Neural cell (in vitro differentiated cells): Measurements from ENCODE around the gene ALAS1.

Experiments
- CTCF ChIP-seq: fragments of 450-650 bp; IDR thresholded peaks from 2 replicates; pipeline ENCODE4 v1.5.1; 2014; ENCODE audit warnings: antibody characterized with exemption, mild to moderate bottlenecking, moderate library complexity; ENCODE audit not compliant: poor library complexity, severe bottlenecking
- EP300 ChIP-seq: fragments of 450-650 bp; conservative IDR thresholded peaks from 2 replicates; pipeline ENCODE4 v1.6.1; 2014; ENCODE audit warnings: antibody characterized with exemption, mild to moderate bottlenecking, moderate library complexity; ENCODE audit not compliant: poor library complexity, severe bottlenecking
- EZH2 ChIP-seq: fragments of 200-600, 300-800 bp; shearing (Covaris generic), sonication (generic); IDR thresholded peaks from 2 replicates; pipeline ENCODE4 v1.6.1; 2014; ENCODE audit warnings: antibody characterized with exemption, low read length, borderline replicate concordance, mild to moderate bottlenecking; ENCODE audit not compliant: insufficient read depth, poor library complexity, severe bottlenecking
- MXI1 ChIP-seq: fragments of 450-650 bp; conservative IDR thresholded peaks from 2 replicates; pipeline ENCODE4 v1.6.1; 2014; ENCODE audit warnings: antibody characterized with exemption, mild to moderate bottlenecking; ENCODE audit not compliant: poor library complexity, severe bottlenecking
- POLR2AphosphoS5 ChIP-seq: IDR thresholded peaks from 2 replicates; pipeline ENCODE4 v1.6.1; 2012
- RAD21 ChIP-seq: fragments of 450-650 bp; conservative IDR thresholded peaks from 2 replicates; pipeline ENCODE4 v1.6.1; 2014; ENCODE audit warnings: antibody characterized with exemption, mild to moderate bottlenecking, moderate library complexity
- TF ChIP-seq, protein P1 (sequence below): IDR thresholded peaks from 2 replicates; pipeline ENCODE4 v1.6.1; 2012; ENCODE audit warnings: borderline replicate concordance

DNA sequence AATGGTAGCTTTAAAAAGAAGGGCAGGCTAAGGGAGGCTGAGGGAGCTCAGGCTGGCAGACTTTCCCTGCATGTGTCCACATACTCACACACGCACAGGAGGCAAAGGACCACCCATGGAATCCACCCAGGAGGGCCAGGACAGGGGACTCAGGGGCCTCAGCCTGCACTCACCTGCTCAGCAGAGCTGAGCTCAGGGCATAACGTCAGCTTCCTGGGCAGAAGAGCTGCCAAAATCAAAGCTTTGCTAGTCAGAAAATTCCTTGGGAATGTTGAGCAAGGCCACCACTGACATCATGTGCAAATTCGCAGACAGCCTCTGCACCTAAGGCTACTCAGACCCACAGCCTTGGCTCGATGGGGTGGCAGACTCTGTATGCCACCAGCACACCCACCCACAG is 16.4 kb upstream of the ALAS1 start:
- TF ChIP-seq EZH2 (no peak), CTCF (no peak), POLR2AphosphoS5 (no peak), EP300 (no peak), RAD21 (no peak), MXI1 (no peak)
- TF ChIP-seq, protein P1, sequence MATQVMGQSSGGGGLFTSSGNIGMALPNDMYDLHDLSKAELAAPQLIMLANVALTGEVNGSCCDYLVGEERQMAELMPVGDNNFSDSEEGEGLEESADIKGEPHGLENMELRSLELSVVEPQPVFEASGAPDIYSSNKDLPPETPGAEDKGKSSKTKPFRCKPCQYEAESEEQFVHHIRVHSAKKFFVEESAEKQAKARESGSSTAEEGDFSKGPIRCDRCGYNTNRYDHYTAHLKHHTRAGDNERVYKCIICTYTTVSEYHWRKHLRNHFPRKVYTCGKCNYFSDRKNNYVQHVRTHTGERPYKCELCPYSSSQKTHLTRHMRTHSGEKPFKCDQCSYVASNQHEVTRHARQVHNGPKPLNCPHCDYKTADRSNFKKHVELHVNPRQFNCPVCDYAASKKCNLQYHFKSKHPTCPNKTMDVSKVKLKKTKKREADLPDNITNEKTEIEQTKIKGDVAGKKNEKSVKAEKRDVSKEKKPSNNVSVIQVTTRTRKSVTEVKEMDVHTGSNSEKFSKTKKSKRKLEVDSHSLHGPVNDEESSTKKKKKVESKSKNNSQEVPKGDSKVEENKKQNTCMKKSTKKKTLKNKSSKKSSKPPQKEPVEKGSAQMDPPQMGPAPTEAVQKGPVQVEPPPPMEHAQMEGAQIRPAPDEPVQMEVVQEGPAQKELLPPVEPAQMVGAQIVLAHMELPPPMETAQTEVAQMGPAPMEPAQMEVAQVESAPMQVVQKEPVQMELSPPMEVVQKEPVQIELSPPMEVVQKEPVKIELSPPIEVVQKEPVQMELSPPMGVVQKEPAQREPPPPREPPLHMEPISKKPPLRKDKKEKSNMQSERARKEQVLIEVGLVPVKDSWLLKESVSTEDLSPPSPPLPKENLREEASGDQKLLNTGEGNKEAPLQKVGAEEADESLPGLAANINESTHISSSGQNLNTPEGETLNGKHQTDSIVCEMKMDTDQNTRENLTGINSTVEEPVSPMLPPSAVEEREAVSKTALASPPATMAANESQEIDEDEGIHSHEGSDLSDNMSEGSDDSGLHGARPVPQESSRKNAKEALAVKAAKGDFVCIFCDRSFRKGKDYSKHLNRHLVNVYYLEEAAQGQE = no peak
